ENCODE measurements around the gene EPHB1.

GRCh38 chr3:134956395-134956794 is 161.3 kb downstream of the EPHB1 start:
- TF ChIP-seq CTCF (conservative IDR thresholded peaks at IDR 0.05 in 1 of 2, IDR thresholded peaks at IDR 0.05 in 1 of 2; ENCODE audit: extremely low read depth in 1 of 2, insufficient read depth in 1 of 2, low read depth in 1 of 2, low read length in 2 of 2) (no peak), EZH2 (IDR thresholded peaks at IDR 0.05; ENCODE audit: borderline replicate concordance, low read length) (no peak)

All from mammary epithelial cell (primary cell).